GM12892 (cell line): ENCODE data around the gene MON2.

ENCODE experiments used
- POLR2A ChIP-seq: IDR thresholded peaks from 2 replicates; pipeline ENCODE4 v1.6.1; 2011; ENCODE audit warnings: low read depth, low read length, control low read depth
- POLR2AphosphoS5 ChIP-seq: IDR thresholded peaks from 2 replicates; pipeline ENCODE4 v1.6.1; 2011; ENCODE audit warnings: low read depth, low read length, control low read depth
- TAF1 ChIP-seq: IDR thresholded peaks from 2 replicates; pipeline ENCODE4 v1.6.1; 2011; ENCODE audit warnings: low read depth, mild to moderate bottlenecking, control low read depth, low read length, borderline replicate concordance

- TF ChIP-seq POLR2A = no peak; the same call in 1 of the 2 replicates
- TF ChIP-seq POLR2AphosphoS5 = no peak
- no peak for TF ChIP-seq TAF1
Observed at GRCh38 chr12:62604373-62604772, 137.7 kb downstream of the MON2 start.
